Measurements from ENCODE around the gene SYT6.

DNA sequence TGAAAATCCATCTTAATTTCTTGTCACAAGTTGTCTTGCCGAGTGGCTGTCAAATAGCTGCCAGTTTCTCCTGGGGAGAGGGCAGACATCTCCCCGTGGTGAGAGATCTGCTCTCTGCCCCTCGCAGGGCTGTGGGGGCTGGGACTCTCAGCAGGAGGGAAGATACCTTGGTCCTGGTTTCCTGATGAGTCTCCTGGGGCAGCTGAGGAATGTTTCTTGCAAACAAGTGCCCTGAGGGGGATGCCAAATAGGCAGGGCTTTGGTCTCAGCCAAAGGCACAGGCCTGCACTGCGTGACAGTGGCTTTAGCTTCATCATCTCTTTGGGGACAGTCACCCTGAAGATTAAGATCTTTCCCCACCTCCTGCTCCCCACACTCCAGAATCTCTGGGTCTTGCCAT is 40.9 kb downstream of the SYT6 start:
- TF ChIP-seq, protein P1, sequence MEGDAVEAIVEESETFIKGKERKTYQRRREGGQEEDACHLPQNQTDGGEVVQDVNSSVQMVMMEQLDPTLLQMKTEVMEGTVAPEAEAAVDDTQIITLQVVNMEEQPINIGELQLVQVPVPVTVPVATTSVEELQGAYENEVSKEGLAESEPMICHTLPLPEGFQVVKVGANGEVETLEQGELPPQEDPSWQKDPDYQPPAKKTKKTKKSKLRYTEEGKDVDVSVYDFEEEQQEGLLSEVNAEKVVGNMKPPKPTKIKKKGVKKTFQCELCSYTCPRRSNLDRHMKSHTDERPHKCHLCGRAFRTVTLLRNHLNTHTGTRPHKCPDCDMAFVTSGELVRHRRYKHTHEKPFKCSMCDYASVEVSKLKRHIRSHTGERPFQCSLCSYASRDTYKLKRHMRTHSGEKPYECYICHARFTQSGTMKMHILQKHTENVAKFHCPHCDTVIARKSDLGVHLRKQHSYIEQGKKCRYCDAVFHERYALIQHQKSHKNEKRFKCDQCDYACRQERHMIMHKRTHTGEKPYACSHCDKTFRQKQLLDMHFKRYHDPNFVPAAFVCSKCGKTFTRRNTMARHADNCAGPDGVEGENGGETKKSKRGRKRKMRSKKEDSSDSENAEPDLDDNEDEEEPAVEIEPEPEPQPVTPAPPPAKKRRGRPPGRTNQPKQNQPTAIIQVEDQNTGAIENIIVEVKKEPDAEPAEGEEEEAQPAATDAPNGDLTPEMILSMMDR (IDR thresholded peaks at IDR 0.05), result no peak
- TF ChIP-seq POLR2A (IDR thresholded peaks at IDR 0.05), result no peak

Measured in thyroid gland (tissue), 4 donors.